ENCODE measurements around the gene COL15A1. TPM values are rescaled to one million over a fixed set of nuclear protein-coding genes. Genes with fewer than 3 reads are reported as not detected.

Gene COL15A1
- total RNA-seq, 6 experiments from 2014 or later: 0.07 to 0.58 (median 0.11) TPM; not detected in 2

- intact Hi-C loops (cut with DNase I): loop anchor here in 1 of 2 donors (10.0 kb wide), 1 partner anchor 172 kb away; no protein-coding TSS in a partner anchor
- DNase-seq: no peak
- no peaks in the 10 kb centered on the region for H3K36me3 ChIP-seq
- WGBS (ENCODE audit: insufficient coverage, low coverage, low lambda C conversion rate, missing lambda C conversion rate): 8% methylated on average over 2 of the region's 3 CpGs
- no peak for ATAC-seq
- no peaks in the 10 kb centered on the region for H3K27me3 ChIP-seq
- TF ChIP-seq CTCF (IDR thresholded peaks at IDR 0.05) (no peak), POLR2A (IDR thresholded peaks at IDR 0.05) (no peak)
- H3K27ac ChIP-seq: no peak overlapping the region
- no peaks in the 10 kb centered on the region for H3K4me1 ChIP-seq
- no peaks in the 10 kb centered on the region for H3K9me3 ChIP-seq
- H3K4me3 ChIP-seq: no peak overlapping the region
Measured at GRCh38 chr9:98972716-98973115, 29.0 kb downstream of the COL15A1 start.

- DNase-seq: no peak
- Histone ChIP-seq H3K9me3 (no peaks in the 10 kb centered on the region), H3K36me3 (no peaks in the 10 kb centered on the region), H3K4me3 (no peak overlapping the region), H3K27ac (no peak overlapping the region), H3K4me1 (no peaks in the 10 kb centered on the region), H3K27me3 (no peaks in the 10 kb centered on the region)
- TF ChIP-seq POLR2A (IDR thresholded peaks at IDR 0.05) (no peak), CTCF (IDR thresholded peaks at IDR 0.05) (no peak)
- no peak for ATAC-seq
- 64% methylated on average over 8 of the region's 9 CpGs for WGBS (ENCODE audit: insufficient coverage, low coverage, low lambda C conversion rate, missing lambda C conversion rate)
- intact Hi-C loops (cut with DNase I): loop anchor here in 1 of 2 donors (10.0 kb wide), 1 partner anchor 172 kb away; no protein-coding TSS in a partner anchor
Measured at GRCh38 chr9:98973171-98973570, 29.5 kb downstream of the COL15A1 start.

GRCh38 chr9:98973576-98973975 is 29.9 kb downstream of the COL15A1 start:
- Histone ChIP-seq H3K27ac (no peak overlapping the region), H3K36me3 (no peaks in the 10 kb centered on the region), H3K9me3 (no peaks in the 10 kb centered on the region), H3K4me1 (no peaks in the 10 kb centered on the region), H3K4me3 (no peak overlapping the region), H3K27me3 (no peaks in the 10 kb centered on the region)
- DNase-seq (no peak), ATAC-seq (no peak)
- 84% methylated on average over 5 of the region's 6 CpGs for WGBS (ENCODE audit: insufficient coverage, low coverage, low lambda C conversion rate, missing lambda C conversion rate)
- TF ChIP-seq POLR2A (IDR thresholded peaks at IDR 0.05) (no peak), CTCF (IDR thresholded peaks at IDR 0.05) (no peak)
- intact Hi-C loops (cut with DNase I): loop anchor here in 1 of 2 donors (10.0 kb wide), 1 partner anchor 171 kb away; no protein-coding TSS in a partner anchor

GRCh38 chr9:98974106-98974505 is 30.4 kb downstream of the COL15A1 start:
- intact Hi-C loops (cut with DNase I): loop anchor here in 1 of 2 donors (10.0 kb wide), 1 partner anchor 171 kb away; no protein-coding TSS in a partner anchor
- H3K9me3 ChIP-seq: no peaks in the 10 kb centered on the region
- H3K27me3 ChIP-seq: no peaks in the 10 kb centered on the region
- DNase-seq (no peak), ATAC-seq (no peak)
- H3K4me3 ChIP-seq: no peak overlapping the region
- H3K4me1 ChIP-seq: no peaks in the 10 kb centered on the region
- H3K27ac ChIP-seq: no peak overlapping the region
- WGBS (ENCODE audit: insufficient coverage, low coverage, low lambda C conversion rate, missing lambda C conversion rate): no CpG with 5 or more reads among the region's 6 CpGs
- no peak for TF ChIP-seq CTCF (IDR thresholded peaks at IDR 0.05)
- no peak for TF ChIP-seq POLR2A (IDR thresholded peaks at IDR 0.05)
- no peaks in the 10 kb centered on the region for H3K36me3 ChIP-seq
